Measurements from ENCODE around the gene SEMA7A.

Gene SEMA7A

DNA sequence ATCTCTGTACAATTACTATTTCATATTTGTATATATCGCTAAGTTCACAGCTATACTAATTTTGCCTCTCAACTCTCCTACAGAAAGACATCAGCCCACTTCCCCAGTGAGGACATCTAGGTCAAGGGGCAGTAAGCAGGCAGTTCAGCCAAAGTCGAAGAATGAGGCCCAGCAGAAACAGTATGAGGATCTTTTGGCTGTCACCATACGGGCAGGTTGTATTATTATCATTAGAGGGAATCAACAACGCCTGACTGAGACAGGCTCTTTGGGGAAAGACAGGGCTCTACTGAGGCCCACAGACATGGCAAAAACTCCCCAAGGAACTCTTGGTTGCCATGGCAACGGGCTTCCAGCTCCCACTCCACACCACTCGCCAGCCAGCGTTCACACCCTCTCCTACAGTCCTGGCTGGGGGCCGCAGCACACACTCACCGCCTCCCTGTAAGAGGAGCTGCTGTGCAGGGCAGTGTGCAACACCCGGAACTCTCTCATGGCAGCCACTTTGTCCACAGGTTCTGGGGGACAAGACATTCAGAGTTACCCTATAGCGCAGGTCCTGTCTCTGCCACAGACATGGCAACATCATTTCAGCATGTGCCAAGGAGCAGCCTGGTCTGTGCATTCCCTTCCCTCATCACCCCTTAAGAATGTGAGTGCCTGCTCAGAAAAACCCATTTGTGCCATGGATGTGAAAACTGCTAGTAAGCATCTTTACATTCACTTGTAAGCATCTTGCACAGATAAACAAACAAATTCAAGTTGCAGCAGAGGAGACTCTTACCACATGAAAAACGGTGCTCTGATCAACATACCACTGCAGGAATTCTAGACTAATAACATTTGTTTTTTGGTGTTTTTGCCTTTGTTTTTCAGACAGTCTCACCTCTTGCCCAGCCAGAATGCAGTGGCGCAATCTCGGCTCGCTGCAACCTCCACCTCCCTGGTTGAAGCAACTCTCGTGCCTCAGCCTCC is 18.4 kb upstream of the SEMA7A start:
- DNase-seq, result no peak

DNA sequence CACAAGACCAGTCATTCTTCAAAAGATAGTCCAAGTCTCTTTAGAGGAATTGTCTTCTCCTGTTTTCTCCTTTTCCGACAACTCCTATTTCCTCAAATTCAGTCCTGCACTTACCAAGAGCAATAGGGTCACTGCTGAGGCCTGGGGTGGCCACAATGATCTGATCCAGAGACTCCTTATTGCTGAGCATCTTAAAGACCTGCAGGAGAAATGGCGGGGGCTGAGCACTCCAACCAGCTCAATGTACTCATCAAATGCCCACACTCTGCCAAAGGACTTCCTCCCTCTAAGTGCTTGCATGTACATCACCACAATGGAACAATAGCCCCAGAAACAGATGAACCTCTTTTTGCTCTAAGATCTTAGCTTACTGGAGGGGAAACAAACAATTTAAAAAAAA is 17.6 kb upstream of the SEMA7A start:
- DNase-seq, result no peak

DNA sequence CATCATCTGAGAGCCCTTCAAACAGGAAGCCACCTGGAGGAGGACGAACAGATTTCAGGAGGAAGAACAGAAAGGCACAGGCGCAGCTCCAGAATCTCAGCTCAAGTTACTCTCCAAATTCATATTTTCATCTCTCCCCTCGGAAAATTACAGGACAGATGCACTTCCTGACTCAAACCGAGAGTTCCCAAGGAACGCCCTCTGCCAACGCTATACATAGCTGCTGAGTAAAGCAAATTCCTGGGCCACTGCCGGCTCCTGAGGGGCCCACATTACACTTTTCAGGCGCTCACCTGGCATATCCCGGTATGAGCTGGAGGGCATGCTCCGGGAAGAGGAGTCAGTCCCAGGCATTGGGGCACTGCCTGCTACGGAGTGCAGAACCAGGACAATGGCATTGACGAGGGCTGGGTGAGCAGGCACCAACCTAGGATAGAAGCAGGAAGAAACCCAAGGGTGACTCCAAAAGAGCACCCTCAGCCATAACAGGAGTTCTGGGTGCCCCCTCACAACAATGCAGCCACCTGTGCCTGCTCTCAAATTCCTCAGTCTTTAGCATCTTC is 16.0 kb upstream of the SEMA7A start:
- no peak for DNase-seq

DNA sequence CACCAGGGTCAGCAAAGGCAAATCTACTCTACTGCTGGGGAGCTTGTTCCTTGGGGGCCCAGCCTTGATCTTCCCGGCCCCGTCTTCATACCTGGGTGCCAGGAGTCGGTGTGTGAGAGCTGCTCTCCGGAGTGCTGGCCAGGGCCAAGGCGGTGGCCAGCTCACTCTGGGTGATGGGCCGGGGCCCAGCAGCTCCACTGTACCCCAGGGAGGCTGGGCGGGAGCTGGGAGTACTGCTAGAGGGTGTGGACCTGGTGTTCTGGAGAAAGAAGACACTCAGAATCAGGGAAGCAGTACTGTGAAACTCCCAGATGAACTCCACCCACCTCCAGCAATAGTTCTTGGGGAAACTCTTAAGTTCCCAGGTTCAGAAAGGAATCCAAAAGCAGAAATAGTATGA is 15.3 kb upstream of the SEMA7A start:
- no peak for DNase-seq

DNA sequence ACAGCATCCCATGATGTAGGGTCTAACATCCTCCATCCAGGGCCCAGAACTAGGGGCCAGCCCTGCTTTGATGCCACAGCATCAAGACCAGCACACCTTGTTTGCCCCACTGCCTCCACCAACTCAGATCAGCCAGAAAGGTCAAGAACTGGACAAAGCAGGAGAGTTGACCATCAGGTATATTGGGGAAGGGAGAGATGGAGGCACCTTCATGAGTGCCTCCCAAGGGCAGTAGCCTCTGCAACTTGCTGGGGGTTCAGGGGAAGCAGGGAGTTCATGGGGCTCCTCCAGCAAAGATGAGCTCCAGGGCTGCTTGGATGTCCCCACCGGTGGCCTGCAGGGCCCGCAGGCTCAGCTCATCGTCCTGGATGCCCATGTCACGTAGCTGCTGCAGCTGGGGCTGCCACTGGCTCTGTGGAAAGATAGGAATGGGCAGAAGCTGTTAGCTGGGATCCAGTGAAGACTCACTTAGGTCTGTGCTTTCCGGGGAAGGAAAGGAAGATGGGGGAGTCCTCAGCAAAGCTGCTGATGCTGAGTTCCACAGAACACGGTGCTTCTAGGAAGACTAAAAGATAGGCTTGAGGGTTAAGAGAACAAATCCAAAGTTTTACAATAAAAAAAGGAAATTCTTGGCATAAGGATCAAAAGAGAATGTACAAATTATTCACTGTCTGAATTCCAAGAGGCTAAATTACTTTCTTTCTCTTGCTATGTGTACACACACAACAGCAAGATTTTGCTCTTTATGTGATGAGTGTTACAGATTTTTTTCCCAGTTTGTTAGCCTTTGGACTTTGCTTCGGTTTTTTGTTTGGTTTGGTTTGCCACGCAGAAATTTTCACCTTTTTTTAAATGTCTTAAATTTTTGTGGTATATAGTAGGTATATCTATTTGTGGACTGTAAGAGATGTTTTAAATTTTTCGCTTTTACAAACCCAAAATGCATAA is 12.3 kb upstream of the SEMA7A start:
- no peak for DNase-seq

DNA sequence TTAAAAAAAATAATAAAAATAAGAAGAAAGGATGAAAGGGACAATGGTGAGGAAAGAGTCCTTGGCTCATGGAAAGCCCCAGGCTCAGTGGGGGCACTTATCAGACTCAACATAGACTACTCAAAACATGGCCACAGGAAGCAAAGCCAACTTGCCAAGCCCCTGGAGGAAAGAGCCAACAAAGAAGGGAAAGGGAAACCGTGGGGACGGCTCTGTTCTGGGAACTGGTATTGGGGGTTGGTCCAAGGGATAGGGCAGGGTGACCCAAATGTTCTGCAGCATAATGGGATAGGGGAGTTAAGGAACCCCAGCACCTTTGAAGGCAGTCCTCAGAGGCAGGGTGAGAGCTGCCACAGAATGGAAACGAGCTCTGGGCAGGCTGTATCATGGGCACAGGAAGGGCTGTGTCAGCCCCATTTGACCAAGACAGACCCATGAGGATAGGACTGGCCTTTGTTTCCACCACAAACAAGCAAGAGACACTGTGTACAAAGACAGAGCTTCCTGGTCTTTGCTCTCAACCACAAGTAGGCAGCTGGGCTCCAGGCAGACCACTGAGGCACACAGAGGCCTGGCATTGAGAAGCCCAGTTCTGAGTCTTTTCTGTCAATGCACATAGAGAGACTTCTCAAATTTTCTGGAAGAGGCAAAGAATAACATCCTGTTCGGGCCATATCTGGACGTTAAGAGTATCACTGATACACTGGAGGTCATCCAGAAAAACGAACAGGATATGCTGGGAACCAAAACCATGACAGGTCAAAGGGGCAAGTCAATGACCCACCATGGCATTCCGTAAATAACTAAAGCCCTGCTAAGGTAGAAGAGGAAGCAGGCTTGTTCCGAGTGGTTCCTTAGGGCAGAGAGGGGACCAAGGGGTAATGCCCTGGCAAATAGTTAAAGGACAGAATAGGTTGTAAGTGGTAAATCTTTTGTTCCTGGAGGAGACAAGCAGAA is 10.6 kb upstream of the SEMA7A start:
- DNase-seq, result no peak

DNA sequence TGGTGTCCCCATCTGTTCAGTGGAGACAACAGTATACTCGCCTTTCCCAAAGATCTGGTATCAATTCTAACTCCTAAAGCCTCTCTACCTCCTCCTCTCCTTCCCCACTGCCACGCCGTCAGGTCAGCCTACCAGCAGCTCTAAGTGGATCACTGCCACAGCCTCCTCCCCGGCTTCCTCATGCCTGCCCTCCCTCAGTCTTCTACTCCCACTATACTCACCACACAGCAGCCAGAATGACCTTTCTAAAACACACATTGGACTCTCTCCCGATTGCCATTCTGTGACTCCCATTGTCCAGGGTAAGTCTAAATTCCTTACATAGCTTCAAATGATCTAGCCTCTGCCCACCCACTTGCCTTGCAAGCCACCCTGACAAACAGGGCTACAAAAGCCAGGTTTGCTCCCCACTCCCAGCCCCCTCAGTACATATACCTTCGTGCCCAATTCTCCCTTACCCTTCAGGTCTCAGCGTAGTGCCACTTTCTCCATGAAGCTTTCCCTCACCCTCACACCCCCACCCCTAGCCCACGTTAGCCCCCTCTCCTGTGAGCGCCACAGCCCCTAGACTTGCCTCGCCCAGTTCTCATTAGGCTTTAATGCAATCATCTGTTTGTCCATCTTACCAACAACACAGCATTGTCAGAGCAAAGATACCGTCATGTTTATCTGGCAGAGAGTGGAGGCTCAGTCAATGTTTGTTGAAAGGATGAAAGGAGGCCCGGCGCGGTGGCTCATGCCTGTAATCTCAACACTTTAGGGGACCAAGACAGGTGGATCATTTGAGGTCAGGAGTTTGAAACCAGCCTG is 9.5 kb upstream of the SEMA7A start:
- DNase-seq, result no peak

DNA sequence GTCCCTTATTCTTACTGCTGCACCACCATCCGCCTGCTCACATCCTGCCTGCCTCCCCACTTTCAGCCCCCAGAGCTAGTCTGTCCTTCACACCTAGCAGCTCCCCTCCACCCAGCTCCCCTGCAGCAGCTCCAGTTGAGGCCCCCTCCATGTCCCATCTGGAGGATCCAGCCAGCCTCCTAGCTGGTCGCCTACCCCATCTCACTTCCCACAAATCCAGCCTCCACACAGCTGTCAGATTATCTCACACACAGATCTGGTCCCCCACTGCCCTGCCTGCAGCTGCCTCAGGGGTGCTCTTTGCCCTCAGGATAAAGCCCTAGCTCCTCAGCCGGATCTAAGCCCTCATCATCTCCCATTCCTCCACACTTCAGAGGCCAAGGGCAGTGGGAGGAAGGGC is 8.8 kb upstream of the SEMA7A start:
- no peak for DNase-seq

DNA sequence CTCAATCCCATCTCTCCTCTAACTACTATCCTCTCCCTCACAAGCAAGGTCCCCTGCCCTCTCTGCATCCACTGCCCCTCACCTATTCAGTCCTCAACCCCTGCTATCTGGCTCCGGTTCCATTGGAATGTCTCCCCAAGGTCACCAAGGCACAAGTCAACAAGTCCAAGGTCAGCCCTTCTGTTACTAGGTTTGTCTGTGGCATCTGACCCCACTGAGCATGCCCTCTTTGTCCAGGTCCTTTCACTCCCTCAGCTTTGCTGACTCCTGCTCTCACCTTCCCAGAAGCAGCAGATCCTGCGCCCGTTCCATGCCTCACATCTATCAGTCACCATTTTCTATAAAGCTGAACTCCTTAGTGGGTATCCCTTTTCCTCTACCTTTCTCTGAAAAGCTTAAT is 8.3 kb upstream of the SEMA7A start:
- no peak for DNase-seq

DNA sequence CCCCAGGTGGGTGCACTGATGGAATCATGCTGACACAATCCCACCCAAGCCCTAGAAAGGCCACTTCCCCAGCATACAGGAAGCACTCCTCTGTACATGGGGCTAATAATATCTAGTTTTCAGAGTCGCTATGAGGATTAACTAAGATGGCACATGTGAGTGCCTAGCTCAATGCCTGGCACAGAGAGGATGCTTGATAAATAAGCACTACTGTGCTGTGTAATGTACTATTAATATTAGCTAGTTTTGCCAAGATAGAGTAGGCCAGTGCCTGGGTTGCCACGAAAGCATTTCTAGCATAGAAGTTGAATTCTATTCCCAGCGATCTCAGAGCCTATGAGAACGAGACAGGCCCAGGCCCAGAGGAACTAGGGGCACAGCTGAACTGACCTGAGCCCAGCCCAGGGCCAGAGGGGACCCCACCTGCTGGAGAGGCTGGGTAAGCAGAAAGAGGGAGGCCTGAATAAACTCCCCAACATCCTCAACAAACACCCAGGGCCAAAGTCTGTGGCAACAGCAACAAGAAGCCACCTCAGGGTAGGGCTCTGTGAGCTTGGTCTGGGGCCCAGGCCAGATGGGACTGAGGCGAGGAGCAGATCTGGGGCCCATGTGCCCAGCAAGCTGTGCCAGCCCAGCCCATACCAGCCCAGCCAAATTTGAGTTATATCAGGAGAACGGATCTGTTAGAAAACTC is 7.6 kb upstream of the SEMA7A start:
- no peak for DNase-seq

DNA sequence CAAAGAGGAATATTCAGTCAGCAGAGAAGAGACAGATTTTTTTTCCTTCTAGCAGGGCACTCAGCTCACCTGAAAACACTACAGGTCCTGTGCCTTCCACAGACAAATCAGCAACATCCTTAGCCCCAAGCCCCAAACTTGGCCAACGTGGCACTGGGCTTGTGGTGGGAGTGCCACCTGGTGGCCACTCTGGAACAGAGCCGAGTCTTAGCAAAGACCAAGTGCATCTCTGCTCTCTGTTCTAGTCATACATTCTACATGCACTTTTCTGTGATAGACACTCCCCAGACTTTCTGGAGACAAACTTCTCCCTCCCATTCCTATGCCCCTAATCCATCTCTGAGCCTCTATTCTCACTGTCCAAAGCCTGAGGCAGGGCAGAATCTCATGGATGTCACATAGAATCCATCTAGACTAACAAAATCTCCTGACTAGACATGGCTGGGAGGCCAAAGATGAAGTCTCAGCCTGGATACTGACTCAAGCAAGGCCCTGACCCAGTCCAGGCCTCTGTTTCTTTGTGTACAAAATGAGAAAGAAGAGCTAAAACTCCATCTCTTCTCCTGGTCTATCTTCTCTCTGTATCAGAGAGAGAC is 5.1 kb upstream of the SEMA7A start:
- DNase-seq, result peak; percentile 86

DNA sequence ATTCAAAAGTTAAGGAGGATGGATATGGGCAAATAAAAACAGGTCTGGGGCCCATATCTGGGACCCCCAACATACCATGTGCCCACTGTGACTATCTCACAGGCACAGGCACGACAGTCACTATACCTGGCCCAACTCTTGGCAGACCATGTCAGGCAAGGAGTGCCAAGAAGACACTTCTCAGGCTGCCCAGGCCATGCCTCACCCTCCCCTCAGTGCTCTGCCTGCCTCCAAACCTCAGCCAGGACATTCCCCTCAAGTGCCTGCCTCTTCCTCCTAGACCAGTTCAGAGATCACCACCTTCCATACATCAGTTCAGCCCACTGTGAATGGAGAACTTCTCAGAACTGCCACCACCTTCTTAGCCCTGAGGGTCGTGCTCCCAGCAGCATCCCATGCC is 4.4 kb upstream of the SEMA7A start:
- no peak for DNase-seq

DNA sequence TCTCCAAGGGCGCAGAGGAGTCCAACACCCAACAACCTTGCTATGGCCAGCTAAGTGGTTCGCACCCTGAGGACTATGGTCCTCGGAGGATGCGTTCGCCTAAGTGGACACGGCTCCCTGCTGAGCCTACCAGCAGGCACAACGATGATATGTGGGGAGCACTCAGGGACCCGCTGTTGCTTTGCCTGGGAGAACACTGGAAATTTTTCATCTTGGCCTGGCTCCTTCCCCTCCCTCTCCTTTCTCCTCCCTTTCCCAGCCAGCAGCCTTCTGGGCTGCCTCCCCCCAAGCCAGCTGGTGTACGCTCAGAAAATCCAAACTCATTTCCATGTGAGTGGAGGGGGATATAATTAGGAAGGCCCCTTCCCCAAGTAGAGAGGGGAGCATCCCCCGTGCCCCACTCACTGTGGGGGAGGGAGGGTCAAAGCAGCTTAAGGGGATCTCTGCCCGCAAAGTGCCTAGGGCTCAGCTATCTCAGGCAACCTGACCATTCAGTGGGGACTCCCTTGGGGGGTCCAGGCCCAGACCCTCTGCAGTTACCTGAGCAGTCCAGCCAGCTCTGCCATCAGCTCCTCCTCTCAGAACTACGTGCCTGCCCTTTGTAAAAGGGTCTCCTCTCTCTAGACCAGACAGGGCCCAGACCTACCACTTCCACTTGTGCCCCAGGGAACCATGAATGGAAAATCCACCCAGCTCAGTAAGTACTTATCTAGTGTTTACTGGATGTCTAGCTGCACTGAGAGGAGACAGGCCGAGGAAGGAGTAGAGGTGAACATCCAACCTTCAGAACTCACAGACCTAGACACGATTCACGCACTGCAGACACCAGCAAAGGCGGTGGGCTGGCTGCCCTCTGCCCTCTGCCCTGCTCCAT is 742 bp upstream of the SEMA7A start:
- no peak for DNase-seq

DNA sequence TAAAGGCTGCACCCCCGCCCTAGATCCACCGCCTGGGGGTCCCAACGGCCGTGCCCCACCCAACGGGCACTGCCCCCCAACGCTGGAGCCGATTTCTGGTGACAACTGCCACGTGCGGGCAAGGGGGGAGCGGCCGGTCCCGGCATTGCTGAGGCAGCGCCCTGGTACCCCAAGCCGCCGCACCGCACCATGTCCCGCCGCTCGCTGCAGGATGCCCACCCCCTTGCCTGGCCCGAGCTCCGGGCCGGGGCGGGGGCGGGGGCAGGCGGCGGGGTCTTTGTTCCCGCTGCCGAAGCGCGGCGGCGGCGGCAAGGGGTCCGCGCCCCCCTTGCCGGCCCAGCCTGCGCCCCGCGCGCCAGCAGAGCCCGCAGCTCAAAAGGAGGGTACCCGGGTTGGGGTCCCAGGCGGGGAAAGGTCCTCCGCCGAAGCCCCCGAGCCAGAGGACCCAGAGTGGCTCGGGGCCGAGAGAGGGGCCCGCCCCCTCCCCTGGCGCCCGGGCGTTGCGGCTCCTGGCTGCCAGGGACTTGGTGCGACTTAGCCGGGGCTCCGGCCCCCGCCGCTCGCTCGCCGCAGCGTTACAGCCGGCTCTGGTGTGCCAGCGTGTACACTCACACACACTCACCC is 678 bp downstream of the SEMA7A start:
- DNase-seq, result no peak

DNA sequence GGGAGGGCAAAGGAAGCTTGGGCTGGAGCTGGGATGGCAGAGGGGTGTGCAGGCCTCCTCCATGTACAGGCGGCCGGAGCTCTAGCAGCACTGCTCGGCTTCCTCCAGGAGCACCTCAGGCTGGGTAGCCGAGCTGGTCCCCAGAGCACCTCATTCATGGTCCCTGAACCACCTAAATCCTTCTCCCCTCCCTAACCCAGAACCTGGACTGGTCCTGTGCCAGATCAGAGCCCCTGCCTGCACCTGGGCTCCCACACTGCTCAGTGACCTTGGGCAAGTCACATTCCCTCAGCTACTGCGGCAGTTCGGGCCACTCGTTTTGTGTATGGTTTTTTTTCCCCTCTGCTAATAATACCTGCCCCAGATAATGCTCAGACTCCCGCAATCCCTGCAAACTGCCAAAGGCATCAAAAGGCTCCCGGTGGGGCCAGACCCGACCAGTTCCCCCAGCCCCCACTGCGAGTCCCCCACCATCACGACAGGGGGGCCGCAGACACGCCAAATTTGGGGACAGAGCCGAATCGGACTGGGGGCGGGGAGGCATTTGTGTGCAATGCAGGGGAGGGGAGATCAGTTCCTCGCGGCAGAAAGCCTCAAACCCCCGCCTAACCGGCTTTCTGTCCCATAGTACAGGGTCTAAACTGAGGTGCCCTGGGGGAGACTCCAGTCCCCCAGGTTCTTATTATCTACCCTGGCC is 1.3 kb downstream of the SEMA7A start:
- no peak for DNase-seq

DNA sequence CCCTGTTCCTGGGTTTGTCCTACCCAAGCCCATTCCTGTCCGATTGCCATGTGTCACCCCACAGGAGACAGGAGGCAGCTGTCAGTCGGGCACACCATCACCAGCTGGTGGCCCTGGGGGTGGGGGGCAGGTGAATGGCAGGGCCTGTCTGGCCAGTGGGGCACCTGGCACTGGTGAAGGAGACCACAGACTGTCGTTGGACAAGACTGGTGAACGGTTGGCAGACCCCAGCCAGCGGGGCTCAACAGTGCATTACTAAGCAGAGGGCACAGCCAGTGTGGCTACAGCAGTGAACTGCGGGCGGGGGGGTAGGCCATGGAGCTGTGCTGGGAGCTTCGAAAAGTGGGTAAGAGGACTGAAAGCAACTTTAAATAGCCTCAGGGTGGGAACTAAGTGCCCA is 2.1 kb downstream of the SEMA7A start:
- peak; percentile 59 for DNase-seq

DNA sequence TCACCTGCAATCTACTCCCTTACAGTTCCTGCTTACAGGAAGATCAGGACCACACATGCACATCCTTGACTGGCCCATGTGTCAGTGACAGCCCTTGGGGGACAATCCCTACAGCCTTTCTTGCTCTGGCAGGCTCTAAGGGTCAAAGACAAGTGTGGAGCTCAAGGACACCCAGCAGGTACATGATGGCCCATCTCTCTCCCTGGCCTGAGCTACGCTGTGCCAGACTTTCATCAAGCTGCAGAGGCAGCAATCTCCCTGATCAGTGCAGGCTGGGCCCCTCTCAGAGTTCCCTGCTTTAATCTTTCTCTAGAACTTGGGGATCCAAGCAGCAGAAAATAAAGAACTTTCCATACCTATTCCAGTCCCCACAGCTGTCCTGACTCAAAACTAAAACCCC is 2.6 kb downstream of the SEMA7A start:
- no peak for DNase-seq

DNA sequence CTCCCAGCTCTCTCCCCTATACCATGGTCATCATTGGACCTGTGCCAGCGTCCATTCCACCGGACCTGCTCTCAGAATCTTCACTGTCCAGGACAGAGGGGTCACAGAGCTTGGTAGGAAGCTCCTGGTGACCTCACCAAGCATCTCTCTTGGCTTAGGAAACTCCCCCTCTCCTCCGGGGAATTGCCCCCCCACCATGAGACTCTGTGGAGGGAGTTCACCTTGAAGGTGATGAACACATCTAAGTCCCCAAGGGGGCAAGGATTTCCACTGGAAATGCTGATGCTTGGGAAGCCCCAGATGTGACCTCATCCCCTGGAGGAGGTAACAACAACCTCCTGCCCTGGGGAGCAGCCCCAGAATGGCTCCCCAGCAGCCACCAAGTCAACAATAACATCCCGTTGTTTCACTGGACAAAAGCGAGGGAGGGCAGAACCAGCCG is 3.2 kb downstream of the SEMA7A start:
- no peak for DNase-seq
